Endothelial cell of umbilical vein (primary cell): ENCODE measurements around the gene PAQR8. TPM values are rescaled to one million over a fixed set of nuclear protein-coding genes. Genes with fewer than 3 reads are reported as not detected.

Source experiments
- BruUV-seq: library from RNA; stranded (reverse); fragments of 400-500 nt; replicated peaks from 2 replicates; lab custom pipeline; 2021; lab: Mats Ljungman, UMichigan
- CTCF ChIA-PET: fragments of 300-600, 350-600 bp; sonication (Branson Sonifier 250); formaldehyde crosslinking; loops from one replicate; lab custom pipeline; 2021; ENCODE audit warnings: antibody characterized with exemption, inconsistent platforms; lab: Charles Lee
- POLR2A ChIA-PET: fragments of 300-600, 350-600 bp; sonication (Branson Sonifier 250); formaldehyde crosslinking; loops from one replicate; lab custom pipeline; 2021; ENCODE audit warnings: antibody characterized with exemption, inconsistent platforms; lab: Charles Lee
- DNase-seq: peaks from one replicate; pipeline ENCODE4 v3.0.0-alpha.2; 2011; ENCODE audit warnings: low read depth, low spot score
- FAIRE-seq: peaks from 2 replicates; lab custom pipeline; 2011; peaks lifted over from hg19 to GRCh38; lab: Jason Lieb, UNC
- H2AFZ ChIP-seq: 2 replicates; pipeline ENCODE4 v1.6.0; 2012; ENCODE audit warnings: low read depth, low read length, control low read depth, inconsistent platforms
- H3K27ac ChIP-seq: 2 replicates; pipeline ENCODE4 v1.5.1; 2011; ENCODE audit warnings: low read depth, mild to moderate bottlenecking, control low read depth, low read length, moderate library complexity; ENCODE audit not compliant: insufficient read depth
- H3K27me3 ChIP-seq, 2 experiments: 2 replicates each; pipeline versions ENCODE4 v1.6.0 to v1.6.1; 2011; ENCODE audit warnings: low read length in 2 of 2, mixed read lengths in 1 of 2; ENCODE audit not compliant: control insufficient read depth in 2 of 2, insufficient read depth in 2 of 2
- H3K36me3 ChIP-seq, 2 experiments: 2 replicates in 1 of 2; 3 replicates in 1 of 2; pipeline ENCODE4 v1.5.1; 2011; ENCODE audit warnings: low read length in 2 of 2, mild to moderate bottlenecking in 1 of 2, moderate library complexity in 1 of 2; ENCODE audit not compliant: control insufficient read depth in 2 of 2, insufficient read depth in 2 of 2; ENCODE audit errors: extremely low read depth in 1 of 2
- H3K4me1 ChIP-seq: 3 replicates; pipeline ENCODE4 v1.5.1; 2011; ENCODE audit warnings: mild to moderate bottlenecking, low read length; ENCODE audit not compliant: control insufficient read depth, insufficient read depth; ENCODE audit errors: extremely low read depth
- H3K4me2 ChIP-seq: 2 replicates; pipeline ENCODE4 v1.6.1; 2011; ENCODE audit warnings: low read length, control low read depth, mixed read lengths; ENCODE audit not compliant: insufficient read depth
- H3K4me3 ChIP-seq, 3 experiments: fragments of 200-600 bp in 1 of 3; sonication (generic), shearing (Covaris generic) in 1 of 3; replicated peaks in 1 of 3; 2 replicates each; pipeline ENCODE4 v1.5.1; 2011 to 2016; ENCODE audit warnings: control low read depth in 3 of 3, low read length in 3 of 3, mild to moderate bottlenecking in 2 of 3, inconsistent platforms in 1 of 3, low read depth in 1 of 3, moderate library complexity in 1 of 3; ENCODE audit not compliant: insufficient read depth in 1 of 3
- H3K79me2 ChIP-seq: 2 replicates; pipeline ENCODE4 v1.6.0; 2012; ENCODE audit warnings: low read length, inconsistent platforms; ENCODE audit not compliant: control insufficient read depth, insufficient read depth
- H3K9ac ChIP-seq: replicated peaks from 2 replicates; pipeline ENCODE3; 2011; ENCODE audit warnings: low read length, control low read depth; ENCODE audit not compliant: insufficient read depth; ENCODE audit errors: extremely low read depth
- H3K9me1 ChIP-seq: replicated peaks from 3 replicates; pipeline ENCODE4 v1.6.0; 2011; ENCODE audit warnings: mild to moderate bottlenecking, low read length; ENCODE audit not compliant: control insufficient read depth, insufficient read depth; ENCODE audit errors: extremely low read depth
- H3K9me3 ChIP-seq: replicated peaks from 2 replicates; pipeline ENCODE4 v1.5.1; 2012; ENCODE audit warnings: low read length, inconsistent platforms; ENCODE audit not compliant: control insufficient read depth, insufficient read depth
- H4K20me1 ChIP-seq: replicated peaks from 2 replicates; pipeline ENCODE3; 2011; ENCODE audit warnings: mild to moderate bottlenecking, low read length; ENCODE audit not compliant: control insufficient read depth, insufficient read depth; ENCODE audit errors: extremely low read depth
- EZH2 ChIP-seq: IDR thresholded peaks from 2 replicates; pipeline ENCODE4 v1.6.1; 2012; ENCODE audit warnings: borderline replicate concordance, low read depth, mild to moderate bottlenecking, moderate library complexity, low read length, inconsistent platforms; ENCODE audit not compliant: severe bottlenecking
- FOS ChIP-seq: IDR thresholded peaks from 2 replicates; pipeline ENCODE4 v1.6.1; 2011; ENCODE audit warnings: mild to moderate bottlenecking, low read length, moderate library complexity, borderline replicate concordance; ENCODE audit not compliant: insufficient read depth
- GATA2 ChIP-seq: IDR thresholded peaks from 2 replicates; pipeline ENCODE4 v1.7.0; 2011; ENCODE audit warnings: low read depth, mild to moderate bottlenecking, moderate library complexity, mixed read lengths, low read length; ENCODE audit not compliant: insufficient read length, insufficient read depth
- JUN ChIP-seq: IDR thresholded peaks from 2 replicates; pipeline ENCODE4 v1.6.1; 2011; ENCODE audit warnings: borderline replicate concordance, low read depth; ENCODE audit not compliant: insufficient read length, insufficient read depth
- MYC ChIP-seq: IDR thresholded peaks from one replicate; pipeline ENCODE4 v1.6.1; 2011; ENCODE audit warnings: mild to moderate bottlenecking, low read depth, low read length
- POLR2A ChIP-seq: IDR thresholded peaks from 2 replicates; pipeline ENCODE4 v1.6.1; 2012; ENCODE audit warnings: low read depth, mild to moderate bottlenecking, control low read depth, low read length
- POLR2AphosphoS5 ChIP-seq: IDR thresholded peaks from 2 replicates; pipeline ENCODE4 v1.6.1; 2012; ENCODE audit warnings: low read depth, mild to moderate bottlenecking, control low read depth, low read length, moderate library complexity; ENCODE audit not compliant: insufficient read depth
- dilution Hi-C: fragments of 300-500 bp; cut with MboI; formaldehyde crosslinking; loops from one replicate; pipeline ENCODE4 v1.15.0; 2019; ENCODE audit warnings: low sequenced_read_pairs; ENCODE audit not compliant: extremely low pct_ligation_motif_present
- intact Hi-C: fragments of 100-400 bp; cut with micrococcal nuclease; formaldehyde crosslinking; loops from one replicate; pipeline ENCODE4 v1.10.0; 2022
- polyA plus RNA-seq, 4 experiments: library from polyadenylated mRNA; depleted of rRNA in 3 of 4; stranded (reverse) in 3 of 4; unstranded in 1 of 4; fragments of >200 nt; gene quantifications; 2 replicates each; pipeline versions ENCODE4 v1.2.1 to v1.2.3, GENCODE V29; 2011 to 2012; ENCODE audit warnings: missing spikeins in 1 of 4
- total RNA-seq: library from RNA; stranded (reverse); gene quantifications from 2 replicates; pipeline ENCODE4 v1.2.3, GENCODE V29; 2021
- TF ChIP-seq, protein P1 (sequence below), 2 donors: IDR thresholded peaks; 1 replicate in 1 of 2; 2 replicates in 1 of 2; pipeline ENCODE4 v1.5.1; 2011; ENCODE audit warnings: low read length in 2 of 2, mild to moderate bottlenecking in 2 of 2, moderate library complexity in 2 of 2, control low read depth in 1 of 2, inconsistent platforms in 1 of 2, low read depth in 1 of 2; ENCODE audit not compliant: insufficient read depth in 1 of 2; ENCODE audit errors: extremely low read depth in 1 of 2
- TF ChIP-seq, protein P2 (sequence below): IDR thresholded peaks from 2 replicates; pipeline ENCODE4 v1.6.1; 2011; ENCODE audit not compliant: insufficient read depth, insufficient read length

Gene PAQR8
- total and polyA plus RNA-seq, 2 donors (not counting 3 experiments of a cell fraction or from before 2014, with no cell fraction given), result 4.3 to 6.0 TPM

DNA sequence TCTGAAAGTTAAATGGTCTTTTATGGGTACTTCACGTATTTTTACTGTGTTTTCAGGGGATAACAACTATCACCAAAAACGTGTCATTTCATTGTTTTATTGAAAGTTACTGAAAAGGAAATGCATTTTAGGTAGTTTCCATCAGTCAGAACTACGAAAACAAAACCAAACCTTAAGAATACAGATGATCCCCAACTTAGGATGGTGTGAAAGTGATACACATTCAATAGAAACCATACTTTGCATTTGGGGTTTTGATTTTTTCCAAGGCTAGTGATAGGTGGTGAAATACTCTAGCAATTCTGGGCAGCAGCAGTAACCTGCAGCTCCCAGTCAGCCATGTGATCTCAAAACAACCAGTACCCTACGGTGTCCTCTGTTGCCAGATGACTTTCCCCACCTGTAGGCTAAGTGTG is 32.3 kb downstream of the PAQR8 start:
- dilution Hi-C loops (loop anchor here (25.0 kb wide), 2 partner anchors 107 to 268 kb away; partner anchors contain the start of genes MCM3 and TMEM14A), intact Hi-C loops (loop anchor here (10.0 kb wide), 1 partner anchor 329 kb away; no protein-coding TSS in a partner anchor)
- H3K9me1 ChIP-seq, result no peaks in the 10 kb centered on the region
- no peak overlapping the region for H3K27ac ChIP-seq
- FAIRE-seq (no peak), DNase-seq (no peak)
- no peak overlapping the region for H3K4me3 ChIP-seq
- H2AFZ ChIP-seq, result no peak overlapping the region
- no TSS peak for BruUV-seq
- POLR2A ChIA-PET, result no interaction called here
- H3K9me3 ChIP-seq, result no peaks in the 10 kb centered on the region
- H3K79me2 ChIP-seq, result no peaks in the 10 kb centered on the region
- CTCF ChIA-PET, result no interaction called here
- no peak overlapping the region for H3K4me2 ChIP-seq
- no peak overlapping the region for H3K9ac ChIP-seq
- H4K20me1 ChIP-seq, result no peaks in the 10 kb centered on the region
- TF ChIP-seq POLR2A, result no peak
- no peak for TF ChIP-seq JUN
- TF ChIP-seq, protein P1, sequence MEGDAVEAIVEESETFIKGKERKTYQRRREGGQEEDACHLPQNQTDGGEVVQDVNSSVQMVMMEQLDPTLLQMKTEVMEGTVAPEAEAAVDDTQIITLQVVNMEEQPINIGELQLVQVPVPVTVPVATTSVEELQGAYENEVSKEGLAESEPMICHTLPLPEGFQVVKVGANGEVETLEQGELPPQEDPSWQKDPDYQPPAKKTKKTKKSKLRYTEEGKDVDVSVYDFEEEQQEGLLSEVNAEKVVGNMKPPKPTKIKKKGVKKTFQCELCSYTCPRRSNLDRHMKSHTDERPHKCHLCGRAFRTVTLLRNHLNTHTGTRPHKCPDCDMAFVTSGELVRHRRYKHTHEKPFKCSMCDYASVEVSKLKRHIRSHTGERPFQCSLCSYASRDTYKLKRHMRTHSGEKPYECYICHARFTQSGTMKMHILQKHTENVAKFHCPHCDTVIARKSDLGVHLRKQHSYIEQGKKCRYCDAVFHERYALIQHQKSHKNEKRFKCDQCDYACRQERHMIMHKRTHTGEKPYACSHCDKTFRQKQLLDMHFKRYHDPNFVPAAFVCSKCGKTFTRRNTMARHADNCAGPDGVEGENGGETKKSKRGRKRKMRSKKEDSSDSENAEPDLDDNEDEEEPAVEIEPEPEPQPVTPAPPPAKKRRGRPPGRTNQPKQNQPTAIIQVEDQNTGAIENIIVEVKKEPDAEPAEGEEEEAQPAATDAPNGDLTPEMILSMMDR (IDR thresholded peaks at IDR 0.05; ENCODE audit: extremely low read depth in 1 of 2, insufficient read depth in 1 of 2, low read depth in 1 of 2, low read length in 2 of 2), result no peak
- no peak for TF ChIP-seq POLR2AphosphoS5
- no peak for TF ChIP-seq MYC
- no peak for TF ChIP-seq GATA2
- no peak for TF ChIP-seq FOS
- TF ChIP-seq, protein P2, sequence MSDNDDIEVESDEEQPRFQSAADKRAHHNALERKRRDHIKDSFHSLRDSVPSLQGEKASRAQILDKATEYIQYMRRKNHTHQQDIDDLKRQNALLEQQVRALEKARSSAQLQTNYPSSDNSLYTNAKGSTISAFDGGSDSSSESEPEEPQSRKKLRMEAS, result no peak
- TF ChIP-seq EZH2, result no peak
- H3K27me3 ChIP-seq, result no peaks in the 10 kb centered on the region
- peaks cover 18% of the 10 kb centered on the region for H3K4me1 ChIP-seq
- H3K36me3 ChIP-seq, result no peaks in the 10 kb centered on the region
